ENCODE results near the gene PRSS57. TPM values are rescaled to one million over a fixed set of nuclear protein-coding genes. Genes with fewer than 3 reads are reported as not detected.
A peak's percentile ranks its signal among the peaks of the same experiment; 100 is the strongest.
"Not testable (repeated sequence)": the region's sequence is repeated elsewhere in the genome, so short reads cannot be mapped to it uniquely, and the experiment has no call there.

Gene PRSS57
- total RNA-seq, 4 donors from 2014 or later = not detected

DNA sequence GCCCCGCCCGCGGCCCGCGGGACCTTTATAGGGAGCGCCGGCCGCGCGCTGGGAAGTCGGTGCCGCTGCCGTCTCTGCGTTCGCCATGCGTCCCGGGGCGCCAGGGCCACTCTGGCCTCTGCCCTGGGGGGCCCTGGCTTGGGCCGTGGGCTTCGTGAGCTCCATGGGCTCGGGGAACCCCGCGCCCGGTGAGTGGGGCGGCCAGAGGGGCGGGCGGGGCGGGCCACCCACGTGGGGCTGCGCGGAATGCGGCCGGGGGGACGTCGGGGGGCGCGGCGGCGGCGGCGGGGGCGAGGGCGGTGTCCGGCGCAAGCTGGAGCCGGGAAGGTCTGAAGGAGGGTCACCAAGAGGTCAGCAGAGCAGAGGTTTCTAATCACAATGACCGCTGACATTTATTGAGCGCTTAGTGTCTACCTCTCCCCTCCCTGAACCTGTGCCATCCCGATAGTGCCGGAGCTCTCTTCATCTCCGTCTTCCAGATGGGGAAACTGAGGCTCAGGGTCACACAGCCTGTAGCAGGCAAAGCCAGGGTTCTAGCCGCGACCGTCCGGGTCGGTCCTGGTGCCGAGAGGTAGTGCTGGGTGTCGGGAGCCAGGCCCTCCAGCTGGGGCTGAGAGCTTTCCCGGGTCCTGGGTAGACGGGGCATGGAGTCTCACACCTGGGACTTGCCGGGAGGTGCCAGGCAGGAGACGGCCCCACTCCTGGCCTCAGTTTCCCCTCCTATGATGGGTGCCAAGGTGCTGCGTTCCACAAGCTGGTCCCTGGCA, 18.7 kb downstream of the PRSS57 start, which contains the start of gene FSTL3:
Gene FSTL3, plus strand, starts transcription at position 54 of the 767 bp plus-strand sequence. Its CDS starts 32 bp downstream, at position 86.
- peaks cover 0 to 5% of the 10 kb centered on the region in 2 donors for H3K36me3 ChIP-seq
- no CpG with 5 or more reads among the region's 63 CpGs for WGBS, 2 donors (ENCODE audit: low coverage in 1 of 2)
- ATAC-seq = no peak
- TF ChIP-seq POLR2AphosphoS5 (IDR thresholded peaks at IDR 0.05) (peak; percentile 65), POLR2A (IDR thresholded peaks at IDR 0.05) (peak; percentile 59 to 77), EP300 (IDR thresholded peaks at IDR 0.05) (no peak)
- TF ChIP-seq, protein P1, sequence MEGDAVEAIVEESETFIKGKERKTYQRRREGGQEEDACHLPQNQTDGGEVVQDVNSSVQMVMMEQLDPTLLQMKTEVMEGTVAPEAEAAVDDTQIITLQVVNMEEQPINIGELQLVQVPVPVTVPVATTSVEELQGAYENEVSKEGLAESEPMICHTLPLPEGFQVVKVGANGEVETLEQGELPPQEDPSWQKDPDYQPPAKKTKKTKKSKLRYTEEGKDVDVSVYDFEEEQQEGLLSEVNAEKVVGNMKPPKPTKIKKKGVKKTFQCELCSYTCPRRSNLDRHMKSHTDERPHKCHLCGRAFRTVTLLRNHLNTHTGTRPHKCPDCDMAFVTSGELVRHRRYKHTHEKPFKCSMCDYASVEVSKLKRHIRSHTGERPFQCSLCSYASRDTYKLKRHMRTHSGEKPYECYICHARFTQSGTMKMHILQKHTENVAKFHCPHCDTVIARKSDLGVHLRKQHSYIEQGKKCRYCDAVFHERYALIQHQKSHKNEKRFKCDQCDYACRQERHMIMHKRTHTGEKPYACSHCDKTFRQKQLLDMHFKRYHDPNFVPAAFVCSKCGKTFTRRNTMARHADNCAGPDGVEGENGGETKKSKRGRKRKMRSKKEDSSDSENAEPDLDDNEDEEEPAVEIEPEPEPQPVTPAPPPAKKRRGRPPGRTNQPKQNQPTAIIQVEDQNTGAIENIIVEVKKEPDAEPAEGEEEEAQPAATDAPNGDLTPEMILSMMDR (IDR thresholded peaks at IDR 0.05) = no peak
- H3K27ac ChIP-seq = peak within 1 kb of the TSS; percentile 75 to 99 (median 98)
- peak within 1 kb of the TSS; percentile 46 to 89 for H3K4me3 ChIP-seq
- H3K27me3 ChIP-seq = peaks cover 29% of the 10 kb centered on the region
- no peaks in the 10 kb centered on the region for H3K9me3 ChIP-seq
- peaks cover 0 to 90% (median 27%) of the 10 kb centered on the region in 3 donors for H3K4me1 ChIP-seq

DNA sequence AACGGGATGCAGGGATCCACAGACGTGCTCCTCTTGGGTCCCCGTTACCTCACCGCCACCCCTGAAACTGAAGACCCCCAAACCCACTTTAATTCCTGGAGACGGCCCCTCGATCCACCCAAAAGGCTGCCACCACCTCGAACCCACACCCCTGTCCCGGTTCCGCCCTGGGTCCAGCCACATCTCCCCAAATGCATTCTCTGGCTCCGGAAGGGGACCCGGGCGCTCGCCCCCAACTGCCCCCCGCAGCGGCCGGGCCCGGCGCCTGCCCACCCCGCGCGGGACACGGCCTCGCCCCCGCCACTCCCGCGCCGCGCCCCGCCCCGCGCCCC, 19.3 kb downstream of the PRSS57 start:
- Histone ChIP-seq H3K4me1 (peaks cover 0 to 84% (median 23%) of the 10 kb centered on the region in 3 donors), H3K27ac (peak overlapping the region; percentile 12 to 99 (median 98)), H3K36me3 (no peaks in the 10 kb centered on the region), H3K9me3 (no peaks in the 10 kb centered on the region), H3K27me3 (peaks cover 29% of the 10 kb centered on the region), H3K4me3 (peak overlapping the region in 1 of 2 donors; percentile 89)
- WGBS, 2 donors (ENCODE audit: low coverage in 1 of 2) = 0 to 16% methylated on average over 1 to 3 of the region's 31 CpGs
- ATAC-seq = peak; percentile 11
- TF ChIP-seq EP300 (IDR thresholded peaks at IDR 0.05) = no peak

- ATAC-seq = no peak
- Histone ChIP-seq H3K27ac (peak overlapping the region in 3 of 4 donors; percentile 97 to 99 (median 99)), H3K9me3 (no peaks in the 10 kb centered on the region), H3K4me3 (peak overlapping the region in 1 of 2 donors; percentile 89), H3K36me3 (no peaks in the 10 kb centered on the region), H3K27me3 (peaks cover 29% of the 10 kb centered on the region), H3K4me1 (peaks cover 0 to 72% (median 22%) of the 10 kb centered on the region in 3 donors)
- WGBS, 2 donors (ENCODE audit: low coverage in 1 of 2) = 71% methylated on average over 14 of the region's 38 CpGs; no CpG with 5 or more reads in 1 of the 2 donors
- TF ChIP-seq POLR2A (IDR thresholded peaks at IDR 0.05) = no peak
- no peak for TF ChIP-seq EP300 (IDR thresholded peaks at IDR 0.05)
- TF ChIP-seq, protein P1 (IDR thresholded peaks at IDR 0.05) = no peak
- TF ChIP-seq POLR2AphosphoS5 (IDR thresholded peaks at IDR 0.05) = no peak
Observed at GRCh38 chr19:674282-675151, 20.7 kb downstream of the PRSS57 start.

DNA sequence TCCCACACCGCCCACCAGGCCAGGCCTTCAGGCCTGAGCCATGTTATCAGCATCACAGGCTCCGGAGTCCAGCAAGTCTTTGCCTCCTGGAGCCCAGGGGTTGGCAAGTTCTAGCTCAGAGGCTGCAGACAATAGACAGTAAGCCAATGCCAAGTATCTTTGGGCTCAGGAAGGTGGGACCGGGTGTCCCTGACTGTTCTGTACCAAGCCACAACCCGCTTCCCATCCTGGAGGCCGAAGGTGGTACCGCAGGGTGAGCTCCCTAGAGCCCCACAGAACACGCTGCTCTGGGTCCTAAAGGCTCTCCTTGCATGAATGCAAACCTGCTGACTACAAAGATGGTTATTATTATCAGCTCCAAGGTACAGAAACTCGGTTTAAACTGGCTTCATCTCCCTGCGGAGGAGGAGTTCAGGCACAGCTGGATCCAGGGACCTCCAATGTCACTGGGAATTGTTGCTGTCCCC, 24.6 kb downstream of the PRSS57 start:
- Histone ChIP-seq H3K27me3 (peaks cover 14% of the 10 kb centered on the region), H3K36me3 (no peaks in the 10 kb centered on the region), H3K9me3 (no peaks in the 10 kb centered on the region), H3K27ac (no peak overlapping the region), H3K4me1 (peaks cover 0 to 35% (median under 1%) of the 10 kb centered on the region in 3 donors), H3K4me3 (no peak overlapping the region)
- TF ChIP-seq, protein P1 (IDR thresholded peaks at IDR 0.05) = no peak
- TF ChIP-seq POLR2A (IDR thresholded peaks at IDR 0.05) (no peak), EP300 (IDR thresholded peaks at IDR 0.05) (no peak), POLR2AphosphoS5 (IDR thresholded peaks at IDR 0.05) (no peak)
- ATAC-seq = no peak
- WGBS, 2 donors (ENCODE audit: low coverage in 1 of 2) = 100% methylated on average over 1 of the region's 9 CpGs; no CpG with 5 or more reads in 1 of the 2 donors

- H3K4me1 ChIP-seq = peaks cover 0 to 32% (median 7%) of the 10 kb centered on the region in 3 donors
- ATAC-seq = not testable (repeated sequence)
- 64 to 84% methylated on average over 8 to 11 of the region's 12 CpGs for WGBS, 2 donors (ENCODE audit: low coverage in 1 of 2)
Observed at GRCh38 chr19:668675-669434, 26.4 kb downstream of the PRSS57 start.

GRCh38 chr19:666985-667573, 28.2 kb downstream of the PRSS57 start:
- not testable (repeated sequence) for H3K36me3 ChIP-seq, H3K9me3 ChIP-seq, H3K27me3 ChIP-seq, H3K4me3 ChIP-seq, ATAC-seq, H3K27ac ChIP-seq
- 80% methylated on average over 2 of the region's 38 CpGs; no CpG with 5 or more reads in 1 of the 2 donors for WGBS, 2 donors (ENCODE audit: low coverage in 1 of 2)
- peaks cover 0 to 26% (median 11%) of the 10 kb centered on the region in 3 donors for H3K4me1 ChIP-seq

More at GRCh38 chr19:668675-669434, 26.4 kb downstream of the PRSS57 start:
- H3K36me3 ChIP-seq, H3K4me3 ChIP-seq, H3K9me3 ChIP-seq, H3K27me3 ChIP-seq, H3K27ac ChIP-seq: not testable (repeated sequence)
